GM21423 (cell line): Measurements from ENCODE around the gene MDM1.

Experiments used
- ATAC-seq: cut with Tn5 transposase; IDR thresholded peaks from one replicate; pipeline ENCODE4 v1.9.1; 2021; ENCODE audit warnings: mild to moderate bottlenecking, moderate library complexity; ENCODE audit not compliant: unreplicated experiment

The MDM1 gene

GRCh38 chr12:68327896-68328295, 4.3 kb downstream of the MDM1 start:
- no peak for ATAC-seq

- ATAC-seq: no peak
These were observed 5.4 kb downstream of the MDM1 start for GRCh38 chr12:68326716-68327115.

DNA sequence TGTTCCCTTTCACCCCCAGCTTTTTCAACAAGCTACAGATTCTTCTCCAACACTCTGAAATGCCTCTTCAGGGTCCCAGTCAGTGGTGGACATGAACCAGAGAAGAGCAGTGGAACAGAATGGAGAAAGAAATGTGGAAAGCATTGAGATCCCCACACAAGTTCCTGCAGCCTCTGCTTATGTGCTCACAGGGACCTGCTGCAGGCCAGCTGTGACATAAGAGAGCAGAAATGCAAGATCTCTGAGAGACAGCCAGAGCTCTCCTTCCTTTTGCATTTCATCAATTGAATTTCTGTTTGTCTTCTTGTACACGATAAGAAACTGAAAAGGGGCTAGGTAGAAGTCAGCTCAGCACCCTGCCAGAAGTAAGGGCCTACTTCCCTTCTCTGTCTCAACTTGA, 6.2 kb downstream of the MDM1 start:
- ATAC-seq: no peak

- ATAC-seq: no peak
These were observed 7.6 kb downstream of the MDM1 start for GRCh38 chr12:68324531-68324930.

DNA sequence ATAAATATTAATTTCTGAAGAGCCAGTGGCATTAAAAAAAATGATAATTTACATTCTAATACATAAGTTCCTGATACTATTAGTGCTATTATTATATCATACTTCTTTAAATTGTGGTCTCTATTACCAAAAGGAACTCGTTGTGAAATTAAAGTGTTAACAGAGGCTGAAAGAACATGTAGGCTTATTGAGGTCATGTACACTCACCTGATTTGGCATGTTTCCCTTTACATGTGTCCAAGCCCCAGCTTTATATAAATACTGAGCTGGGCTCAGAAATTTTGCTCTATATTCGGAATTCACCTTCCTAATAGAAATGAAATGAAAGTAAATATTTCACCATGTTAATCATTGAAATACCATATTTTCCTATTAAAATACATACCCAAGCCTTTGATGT, 11.0 kb downstream of the MDM1 start:
- ATAC-seq: no peak

DNA sequence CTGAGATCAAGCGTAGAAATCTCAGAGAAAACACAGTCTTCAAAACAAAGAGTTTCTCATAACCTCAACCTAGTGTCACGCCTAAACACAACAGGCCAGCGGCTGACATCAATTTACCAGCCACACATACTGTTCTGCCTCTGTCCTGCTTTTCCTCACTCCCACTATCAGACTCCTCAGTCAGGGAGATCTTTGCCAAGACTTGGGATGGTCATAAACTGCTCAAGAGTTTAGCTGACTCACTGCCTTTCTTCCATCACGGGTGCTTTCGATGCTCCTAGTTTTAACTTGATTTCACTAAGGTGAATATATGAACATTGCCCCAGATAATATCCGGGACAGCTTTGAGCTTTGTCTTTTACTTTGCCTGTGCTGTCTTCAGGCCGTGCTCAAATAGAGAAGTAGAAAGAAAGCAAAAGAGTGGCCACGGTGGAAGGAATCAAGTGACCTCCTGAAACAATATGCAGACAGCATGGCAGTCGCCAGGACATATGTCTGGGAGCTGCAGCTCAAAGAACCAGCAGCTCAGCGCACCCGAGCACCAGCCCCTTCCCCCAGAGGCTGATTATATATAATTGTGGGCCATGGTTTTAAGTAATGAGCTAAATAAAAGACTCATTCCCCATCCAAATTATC, 12.1 kb downstream of the MDM1 start:
- ATAC-seq: no peak

DNA sequence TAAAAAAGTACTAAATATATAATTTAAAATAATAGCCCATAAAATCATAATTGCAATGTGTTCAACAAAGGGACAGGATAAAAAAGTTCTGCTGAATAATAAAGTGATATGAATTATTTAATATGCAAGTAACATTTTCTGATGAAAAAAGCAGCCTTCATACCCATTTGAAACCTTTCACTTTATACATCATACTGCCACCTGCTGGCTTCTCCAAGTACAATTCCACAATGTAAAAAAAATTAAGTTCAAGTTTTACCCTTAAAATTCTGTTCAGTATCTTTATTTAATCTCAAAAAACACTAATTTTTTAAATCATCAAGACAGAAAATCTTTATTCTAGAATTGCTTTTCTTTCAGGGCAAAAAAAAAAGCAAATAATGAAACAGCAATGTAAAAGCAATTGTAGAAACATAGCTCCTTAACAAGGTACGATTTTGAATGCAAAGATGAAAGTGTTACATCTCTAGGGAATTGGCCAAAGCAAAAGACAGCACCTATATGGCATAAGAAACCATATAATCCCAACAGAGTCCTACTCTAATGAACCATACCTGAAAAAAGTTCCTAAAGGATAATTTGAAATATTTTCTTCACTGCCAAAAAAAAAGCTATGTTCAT, 15.0 kb downstream of the MDM1 start:
- no peak for ATAC-seq

GRCh38 chr12:68310370-68310769, 21.8 kb downstream of the MDM1 start:
- no peak for ATAC-seq

- ATAC-seq: no peak
These were observed 25.6 kb downstream of the MDM1 start for GRCh38 chr12:68306564-68306963.

GRCh38 chr12:68305278-68305677, 26.9 kb downstream of the MDM1 start:
- no peak for ATAC-seq

DNA sequence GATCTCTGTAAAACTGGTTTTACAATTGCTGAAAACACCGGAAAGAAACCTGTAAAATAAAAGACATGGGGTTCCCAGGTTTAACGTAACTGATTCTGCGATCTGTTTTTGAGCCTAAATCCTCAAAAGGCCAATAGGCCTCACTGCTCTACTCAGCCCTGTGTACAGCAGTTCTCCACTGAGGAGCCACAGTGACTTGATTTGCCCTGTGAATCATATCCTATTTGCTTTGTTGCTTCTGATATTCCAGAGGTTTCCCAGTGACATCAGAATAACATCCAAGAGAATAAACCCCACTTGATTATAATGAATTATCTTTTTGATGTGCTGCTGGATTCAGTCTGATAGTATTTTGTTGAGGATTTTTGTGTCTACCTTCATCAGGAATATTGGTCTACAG, 27.5 kb downstream of the MDM1 start:
- ATAC-seq: no peak

DNA sequence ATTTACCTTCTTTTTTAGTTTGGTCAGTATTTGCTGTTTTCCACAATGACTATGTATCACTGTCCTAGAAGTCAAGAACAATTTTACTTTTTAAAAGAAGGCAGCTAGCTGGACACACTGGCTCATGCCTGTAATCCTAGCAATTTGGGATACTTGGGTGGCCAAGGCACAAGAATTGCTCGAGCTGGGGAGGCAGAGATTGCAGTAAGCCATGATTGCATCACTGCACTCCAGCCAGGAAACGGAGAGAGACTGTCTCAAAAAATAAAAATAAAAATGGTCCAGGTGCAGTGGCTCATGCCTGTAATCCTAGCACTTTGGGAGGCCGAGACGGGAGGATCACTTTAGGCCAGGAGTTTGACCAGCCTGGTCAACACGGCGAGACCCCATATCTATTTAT, 28.3 kb downstream of the MDM1 start:
- ATAC-seq: no peak

GRCh38 chr12:68297929-68298328, 34.2 kb downstream of the MDM1 start:
- ATAC-seq: no peak

DNA sequence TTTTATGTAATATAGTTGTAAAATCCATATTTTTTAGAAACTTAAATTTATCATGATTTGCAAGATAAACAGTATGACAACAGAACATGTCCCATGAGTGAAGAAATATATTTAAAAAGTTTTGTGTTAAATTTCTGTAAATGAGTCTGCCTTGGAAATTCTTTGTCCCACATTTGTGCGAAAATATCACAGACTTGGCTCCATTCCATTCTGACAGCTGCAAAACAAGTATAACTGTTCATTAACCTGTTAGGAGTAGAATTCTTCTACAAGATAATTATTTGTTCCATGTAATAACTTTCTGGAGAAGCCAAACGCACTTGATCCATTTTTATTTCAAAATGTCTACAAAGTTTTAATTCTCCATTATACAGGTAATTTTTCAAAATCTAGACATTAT, 37.9 kb downstream of the MDM1 start:
- no peak for ATAC-seq

DNA sequence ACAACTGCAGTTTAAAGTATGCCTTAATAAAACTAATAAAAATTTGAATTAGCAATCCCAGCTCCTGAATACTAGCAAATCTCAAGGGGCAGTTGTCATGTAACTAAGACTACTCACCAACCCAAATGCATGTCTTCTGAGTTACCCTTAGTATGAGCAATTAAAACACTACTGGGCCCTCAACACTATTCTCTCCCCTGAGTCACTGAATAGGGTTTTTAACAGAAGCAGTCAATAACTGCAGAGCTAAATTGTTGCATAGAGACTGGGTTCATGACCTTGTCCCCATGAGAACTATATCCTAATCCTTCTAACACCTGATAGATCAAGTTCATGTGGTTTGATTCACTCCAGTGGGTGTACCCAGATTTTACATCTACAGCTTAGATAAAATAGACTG, 38.8 kb downstream of the MDM1 start:
- no peak for ATAC-seq

DNA sequence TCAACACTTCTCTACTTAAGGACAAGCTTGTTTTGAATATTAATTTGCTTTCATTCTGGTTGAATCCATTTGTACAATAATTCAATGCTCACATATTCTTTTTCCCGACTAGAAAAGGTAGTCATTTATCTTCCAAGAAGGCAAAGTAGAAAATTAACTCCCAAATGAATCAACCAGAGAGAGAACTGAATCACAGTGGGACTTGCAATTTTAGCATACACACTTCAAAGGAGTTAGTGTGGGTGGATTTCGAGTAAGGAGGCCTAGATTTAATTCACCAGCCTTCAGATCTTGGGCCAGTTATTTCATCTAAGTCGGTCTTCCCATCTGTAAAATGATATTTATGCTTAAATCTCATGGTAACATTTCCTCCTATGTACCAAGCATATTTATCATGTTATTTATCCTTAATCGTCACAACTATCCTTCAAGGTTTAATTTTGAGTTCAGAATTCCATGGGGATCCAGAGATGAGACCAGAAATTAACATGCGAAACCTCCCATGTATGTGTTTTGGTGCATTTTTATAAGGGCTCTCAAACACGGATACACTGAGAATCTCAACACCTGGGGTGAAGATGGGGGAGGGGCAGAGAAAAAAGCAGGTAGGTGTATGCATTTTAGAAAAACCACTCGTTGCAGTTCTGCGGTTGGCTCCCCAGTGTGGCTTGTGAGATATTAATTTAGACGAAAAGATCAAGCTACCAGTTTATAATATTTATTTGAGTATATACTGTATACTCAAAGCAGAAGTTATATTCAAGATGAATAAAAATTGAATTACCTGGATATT, 39.8 kb downstream of the MDM1 start:
- ATAC-seq: no peak

- no peak for ATAC-seq
These were observed 40.6 kb downstream of the MDM1 start for GRCh38 chr12:68291396-68292036.

- ATAC-seq: peak; percentile 52
These were observed 42.0 kb downstream of the MDM1 start for GRCh38 chr12:68290126-68290525.

- no peak for ATAC-seq
These were observed 45.1 kb downstream of the MDM1 start for GRCh38 chr12:68287106-68287505.

- ATAC-seq: no peak
These were observed 45.8 kb downstream of the MDM1 start for GRCh38 chr12:68286396-68286795.

GRCh38 chr12:68285541-68285940, 46.6 kb downstream of the MDM1 start:
- no peak for ATAC-seq
